Sigmoid colon (tissue), 4 donors: ENCODE data around the gene CRADD.

ENCODE experiments used
- POLR2A ChIP-seq, 2 donors: fragments of 450-650 bp; IDR thresholded peaks; one replicate each; pipeline ENCODE4 v1.6.1; 2016; ENCODE audit warnings: antibody characterized with exemption in 2 of 2, mild to moderate bottlenecking in 2 of 2, moderate library complexity in 2 of 2
- POLR2AphosphoS5 ChIP-seq, 4 donors: sonication (generic); formaldehyde crosslinking; IDR thresholded peaks; one replicate each; pipeline ENCODE4 v1.6.1; 2017; ENCODE audit warnings: antibody characterized with exemption in 4 of 4
- TF ChIP-seq, protein P1 (sequence below), 4 experiments: fragments of 450-650 bp in 3 of 4; fragments of 200-600 bp in 1 of 4; IDR thresholded peaks; one replicate each; pipeline ENCODE4 v1.5.1; 2016 to 2019; ENCODE audit warnings: antibody characterized with exemption in 4 of 4, mild to moderate bottlenecking in 3 of 4, moderate library complexity in 2 of 4

DNA sequence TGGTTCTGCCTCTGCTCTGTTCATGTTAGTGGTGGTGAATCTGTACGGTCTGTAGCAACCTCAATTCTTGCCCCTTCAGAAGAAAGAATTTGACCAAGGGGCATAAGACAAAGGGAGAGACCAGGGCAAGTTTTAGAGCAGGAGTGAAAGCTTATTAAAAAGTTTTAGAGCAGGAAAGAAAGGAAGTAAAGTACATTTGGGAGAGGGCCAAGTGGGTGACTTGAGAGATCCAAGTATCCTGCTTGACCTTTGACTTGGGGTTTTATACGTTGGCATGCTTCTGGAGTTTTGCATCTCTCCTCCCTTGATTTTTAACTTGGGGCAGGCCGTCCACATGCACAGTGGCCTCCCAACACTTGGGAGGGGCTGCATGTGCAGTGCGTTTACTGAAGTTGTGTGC lies 225.0 kb downstream of the CRADD start:
- TF ChIP-seq, protein P1, sequence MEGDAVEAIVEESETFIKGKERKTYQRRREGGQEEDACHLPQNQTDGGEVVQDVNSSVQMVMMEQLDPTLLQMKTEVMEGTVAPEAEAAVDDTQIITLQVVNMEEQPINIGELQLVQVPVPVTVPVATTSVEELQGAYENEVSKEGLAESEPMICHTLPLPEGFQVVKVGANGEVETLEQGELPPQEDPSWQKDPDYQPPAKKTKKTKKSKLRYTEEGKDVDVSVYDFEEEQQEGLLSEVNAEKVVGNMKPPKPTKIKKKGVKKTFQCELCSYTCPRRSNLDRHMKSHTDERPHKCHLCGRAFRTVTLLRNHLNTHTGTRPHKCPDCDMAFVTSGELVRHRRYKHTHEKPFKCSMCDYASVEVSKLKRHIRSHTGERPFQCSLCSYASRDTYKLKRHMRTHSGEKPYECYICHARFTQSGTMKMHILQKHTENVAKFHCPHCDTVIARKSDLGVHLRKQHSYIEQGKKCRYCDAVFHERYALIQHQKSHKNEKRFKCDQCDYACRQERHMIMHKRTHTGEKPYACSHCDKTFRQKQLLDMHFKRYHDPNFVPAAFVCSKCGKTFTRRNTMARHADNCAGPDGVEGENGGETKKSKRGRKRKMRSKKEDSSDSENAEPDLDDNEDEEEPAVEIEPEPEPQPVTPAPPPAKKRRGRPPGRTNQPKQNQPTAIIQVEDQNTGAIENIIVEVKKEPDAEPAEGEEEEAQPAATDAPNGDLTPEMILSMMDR (IDR thresholded peaks at IDR 0.05), result no peak
- TF ChIP-seq POLR2A (IDR thresholded peaks at IDR 0.05) (no peak), POLR2AphosphoS5 (IDR thresholded peaks at IDR 0.05) (no peak)
